ENCODE results near the gene KDR. TPM values are rescaled to one million over a fixed set of nuclear protein-coding genes. Genes with fewer than 3 reads are reported as not detected.
A peak's percentile ranks its signal among the peaks of the same experiment; 100 is the strongest.

KDR gene
- total RNA-seq, 4 donors from 2014 or later: 1.9 to 7.5 (median 3.9) TPM

GRCh38 chr4:55132775-55133174 is 7.4 kb upstream of the KDR start:
- WGBS, 2 donors (ENCODE audit: low coverage in 1 of 2): 69 to 71% methylated on average over 1 of the region's 1 CpG
- no peak overlapping the region for H3K27ac ChIP-seq
- no peaks in the 10 kb centered on the region for H3K36me3 ChIP-seq
- no peak overlapping the region for H3K4me3 ChIP-seq
- intact Hi-C loops (cut with DNase I; ENCODE audit: low total_unique reads): no loop called here
- TF ChIP-seq POLR2A (IDR thresholded peaks at IDR 0.05) (no peak), POLR2AphosphoS5 (IDR thresholded peaks at IDR 0.05) (no peak), CTCF (IDR thresholded peaks at IDR 0.05) (no peak), EP300 (IDR thresholded peaks at IDR 0.05; ENCODE audit: low read depth) (no peak)
- H3K27me3 ChIP-seq: no peaks in the 10 kb centered on the region
- in situ Hi-C loops (cut with MboI; ENCODE audit: low pct_ligation_motif_present in 1 of 4, low pct_unique_long_range_greater_than_20kb in 1 of 4, low sequenced_read_pairs in 3 of 4): no loop called here
- DNase-seq: no peak
- H3K4me1 ChIP-seq: no peaks in the 10 kb centered on the region
- H3K9me3 ChIP-seq: no peaks in the 10 kb centered on the region

- H3K4me3 ChIP-seq: no peak overlapping the region
- 52 to 71% methylated on average over 3 to 4 of the region's 4 CpGs for WGBS, 2 donors (ENCODE audit: low coverage in 1 of 2)
Observed at GRCh38 chr4:55127521-55127920, 2.1 kb upstream of the KDR start.

GRCh38 chr4:55127053-55127452 is 1.7 kb upstream of the KDR start:
- H3K27me3 ChIP-seq: peaks cover 35% of the 10 kb centered on the region
- H3K36me3 ChIP-seq: no peaks in the 10 kb centered on the region
- H3K27ac ChIP-seq: no peak overlapping the region
- peaks cover 0 to 10% (median 3%) of the 10 kb centered on the region in 4 donors for H3K4me1 ChIP-seq
- no peak overlapping the region for H3K4me3 ChIP-seq
- 86 to 88% methylated on average over 3 of the region's 3 CpGs for WGBS, 2 donors (ENCODE audit: low coverage in 1 of 2)
- no peaks in the 10 kb centered on the region for H3K9me3 ChIP-seq
- intact Hi-C loops (cut with DNase I; ENCODE audit: low total_unique reads): no loop called here
- TF ChIP-seq EP300 (IDR thresholded peaks at IDR 0.05; ENCODE audit: low read depth): no peak
- no peak for TF ChIP-seq POLR2A (IDR thresholded peaks at IDR 0.05)
- no peak for TF ChIP-seq CTCF (IDR thresholded peaks at IDR 0.05)
- no peak for TF ChIP-seq POLR2AphosphoS5 (IDR thresholded peaks at IDR 0.05)
- DNase-seq: no peak
- in situ Hi-C loops (cut with MboI; ENCODE audit: low pct_ligation_motif_present in 1 of 4, low pct_unique_long_range_greater_than_20kb in 1 of 4, low sequenced_read_pairs in 3 of 4): no loop called here

More at GRCh38 chr4:55127521-55127920, 2.1 kb upstream of the KDR start:
- in situ Hi-C loops (cut with MboI; ENCODE audit: low pct_ligation_motif_present in 1 of 4, low pct_unique_long_range_greater_than_20kb in 1 of 4, low sequenced_read_pairs in 3 of 4) (no loop called here), intact Hi-C loops (cut with DNase I; ENCODE audit: low total_unique reads) (no loop called here)
- H3K27ac ChIP-seq: no peak overlapping the region
- no peaks in the 10 kb centered on the region for H3K9me3 ChIP-seq
- no peaks in the 10 kb centered on the region for H3K36me3 ChIP-seq
- H3K27me3 ChIP-seq: peaks cover 35% of the 10 kb centered on the region
- no peak for TF ChIP-seq POLR2A (IDR thresholded peaks at IDR 0.05)
- TF ChIP-seq EP300 (IDR thresholded peaks at IDR 0.05; ENCODE audit: low read depth): no peak
- no peak for TF ChIP-seq CTCF (IDR thresholded peaks at IDR 0.05)
- no peak for TF ChIP-seq POLR2AphosphoS5 (IDR thresholded peaks at IDR 0.05)
- peaks cover 0 to 10% (median 3%) of the 10 kb centered on the region in 4 donors for H3K4me1 ChIP-seq
- no peak for DNase-seq

GRCh38 chr4:55125763-55126541 is 557 bp upstream of the KDR start:
- peak overlapping the region in 3 of 4 donors; percentile 15 to 44 (median 21) for H3K4me3 ChIP-seq
- WGBS, 2 donors (ENCODE audit: low coverage in 1 of 2): 28 to 56% methylated on average over 1 to 30 of the region's 32 CpGs
- H3K9me3 ChIP-seq: no peaks in the 10 kb centered on the region
- no peak for DNase-seq
- H3K27me3 ChIP-seq: peaks cover 35% of the 10 kb centered on the region
- in situ Hi-C loops (cut with MboI; ENCODE audit: low pct_ligation_motif_present in 1 of 4, low pct_unique_long_range_greater_than_20kb in 1 of 4, low sequenced_read_pairs in 3 of 4) (no loop called here), intact Hi-C loops (cut with DNase I; ENCODE audit: low total_unique reads) (no loop called here)
- TF ChIP-seq POLR2A (IDR thresholded peaks at IDR 0.05): no peak
- TF ChIP-seq CTCF (IDR thresholded peaks at IDR 0.05): no peak
- no peak for TF ChIP-seq EP300 (IDR thresholded peaks at IDR 0.05; ENCODE audit: low read depth)
- no peak for TF ChIP-seq POLR2AphosphoS5 (IDR thresholded peaks at IDR 0.05)
- peaks cover 0 to 10% (median 3%) of the 10 kb centered on the region in 4 donors for H3K4me1 ChIP-seq
- H3K36me3 ChIP-seq: no peaks in the 10 kb centered on the region
- no peak overlapping the region for H3K27ac ChIP-seq

Data from transverse colon (tissue), 4 donors.